ENCODE data around the gene PAPPA. TPM values are rescaled to one million over a fixed set of nuclear protein-coding genes. Genes with fewer than 3 reads are reported as not detected.

The PAPPA gene
- total RNA-seq, 2 donors from 2014 or later, result 0.37 to 0.52 TPM

- Mint-ChIP-seq H3K4me1 (no peaks in the 10 kb centered on the region), H3K27ac (no peak overlapping the region), H3K4me3 (no peak overlapping the region), H3K36me3 (ENCODE audit: low read depth) (peaks cover 2% of the 10 kb centered on the region), H3K27me3 (no peaks in the 10 kb centered on the region)
- no peaks in the 10 kb centered on the region for H3K9me3 ChIP-seq (ENCODE audit: control insufficient read depth, low read length, poor library complexity, severe bottlenecking)
- ATAC-seq, result no peak
- no peak for DNase-seq
Observed at GRCh38 chr9:116422119-116422979, 268.8 kb downstream of the PAPPA start.

GRCh38 chr9:116423149-116423548 is 269.6 kb downstream of the PAPPA start:
- ATAC-seq, result no peak
- peaks cover 2% of the 10 kb centered on the region for H3K36me3 Mint-ChIP-seq (ENCODE audit: low read depth)
- H3K27me3 Mint-ChIP-seq, result no peaks in the 10 kb centered on the region
- H3K27ac Mint-ChIP-seq, result no peak overlapping the region
- H3K4me3 Mint-ChIP-seq, result no peak overlapping the region
- no peak for DNase-seq
- no peaks in the 10 kb centered on the region for H3K4me1 Mint-ChIP-seq
- H3K9me3 ChIP-seq (ENCODE audit: control insufficient read depth, low read length, poor library complexity, severe bottlenecking), result no peaks in the 10 kb centered on the region

DNA sequence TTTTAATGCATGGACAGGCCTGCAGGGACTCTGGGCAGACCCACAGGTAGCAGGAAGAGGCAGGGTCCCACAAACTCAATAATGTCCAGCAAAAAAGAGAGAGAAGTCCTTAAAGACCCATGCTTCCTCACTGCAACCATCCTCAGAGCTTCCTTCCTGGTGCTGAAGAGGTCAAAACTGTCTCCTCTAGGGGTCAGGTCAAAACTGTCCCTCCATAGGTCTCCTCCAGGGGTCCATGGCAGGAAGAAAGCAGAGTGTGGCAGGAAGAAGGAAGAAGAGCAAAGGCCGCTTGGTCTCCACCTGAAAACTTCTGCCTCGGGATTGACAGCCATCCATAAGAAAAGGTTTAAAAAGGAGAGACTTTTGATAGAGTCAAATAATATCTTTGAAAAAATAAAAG is 271.7 kb downstream of the PAPPA start:
- no peaks in the 10 kb centered on the region for H3K9me3 ChIP-seq (ENCODE audit: control insufficient read depth, low read length, poor library complexity, severe bottlenecking)
- DNase-seq (no peak), ATAC-seq (no peak)
- no peaks in the 10 kb centered on the region for H3K36me3 Mint-ChIP-seq (ENCODE audit: low read depth)
- H3K4me3 Mint-ChIP-seq, result no peak overlapping the region
- H3K27me3 Mint-ChIP-seq, result no peaks in the 10 kb centered on the region
- H3K27ac Mint-ChIP-seq, result no peak overlapping the region
- H3K4me1 Mint-ChIP-seq, result no peaks in the 10 kb centered on the region

GRCh38 chr9:116430849-116431248 is 277.3 kb downstream of the PAPPA start:
- DNase-seq (no peak), ATAC-seq (no peak)
- Mint-ChIP-seq H3K27me3 (no peaks in the 10 kb centered on the region), H3K27ac (no peak overlapping the region), H3K36me3 (ENCODE audit: low read depth) (peaks cover 2% of the 10 kb centered on the region), H3K4me1 (no peaks in the 10 kb centered on the region), H3K4me3 (no peak overlapping the region)
- no peaks in the 10 kb centered on the region for H3K9me3 ChIP-seq (ENCODE audit: control insufficient read depth, low read length, poor library complexity, severe bottlenecking)

GRCh38 chr9:116432051-116432450 is 278.5 kb downstream of the PAPPA start:
- no peaks in the 10 kb centered on the region for H3K4me1 Mint-ChIP-seq
- H3K9me3 ChIP-seq (ENCODE audit: control insufficient read depth, low read length, poor library complexity, severe bottlenecking), result no peaks in the 10 kb centered on the region
- DNase-seq (no peak), ATAC-seq (no peak)
- no peak overlapping the region for H3K4me3 Mint-ChIP-seq
- H3K27ac Mint-ChIP-seq, result no peak overlapping the region
- H3K27me3 Mint-ChIP-seq, result no peaks in the 10 kb centered on the region
- peaks cover 2% of the 10 kb centered on the region for H3K36me3 Mint-ChIP-seq (ENCODE audit: low read depth)

GRCh38 chr9:116434314-116434713 is 280.7 kb downstream of the PAPPA start:
- no peaks in the 10 kb centered on the region for H3K9me3 ChIP-seq (ENCODE audit: control insufficient read depth, low read length, poor library complexity, severe bottlenecking)
- no peak for DNase-seq
- Mint-ChIP-seq H3K27ac (no peak overlapping the region), H3K4me1 (no peaks in the 10 kb centered on the region), H3K36me3 (ENCODE audit: low read depth) (peaks cover 2% of the 10 kb centered on the region), H3K27me3 (no peaks in the 10 kb centered on the region), H3K4me3 (no peak overlapping the region)
- ATAC-seq, result no peak

DNA sequence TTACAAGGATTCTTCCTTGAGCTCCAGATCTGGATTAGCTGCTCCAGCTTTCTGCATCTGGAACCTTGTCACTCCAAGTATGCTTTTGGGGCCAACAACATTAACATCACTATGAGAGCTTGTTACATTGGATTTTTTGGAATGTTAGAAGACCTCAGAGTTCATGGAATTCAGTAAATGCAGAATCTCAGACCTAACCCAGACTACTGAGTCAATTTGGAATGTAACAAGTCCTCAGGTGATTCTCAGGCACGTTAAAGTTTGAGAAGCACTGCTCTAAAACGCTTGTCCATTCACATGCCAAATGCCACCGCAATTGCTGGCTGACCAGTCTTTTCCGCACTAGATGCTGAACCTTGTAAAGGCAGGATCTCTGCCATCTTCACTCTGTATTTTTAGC is 282.1 kb downstream of the PAPPA start:
- no peak for DNase-seq
- H3K27ac Mint-ChIP-seq, result no peak overlapping the region
- no peaks in the 10 kb centered on the region for H3K4me1 Mint-ChIP-seq
- no peaks in the 10 kb centered on the region for H3K9me3 ChIP-seq (ENCODE audit: control insufficient read depth, low read length, poor library complexity, severe bottlenecking)
- H3K27me3 Mint-ChIP-seq, result no peaks in the 10 kb centered on the region
- ATAC-seq, result no peak
- no peak overlapping the region for H3K4me3 Mint-ChIP-seq
- H3K36me3 Mint-ChIP-seq (ENCODE audit: low read depth), result peaks cover 2% of the 10 kb centered on the region

DNA sequence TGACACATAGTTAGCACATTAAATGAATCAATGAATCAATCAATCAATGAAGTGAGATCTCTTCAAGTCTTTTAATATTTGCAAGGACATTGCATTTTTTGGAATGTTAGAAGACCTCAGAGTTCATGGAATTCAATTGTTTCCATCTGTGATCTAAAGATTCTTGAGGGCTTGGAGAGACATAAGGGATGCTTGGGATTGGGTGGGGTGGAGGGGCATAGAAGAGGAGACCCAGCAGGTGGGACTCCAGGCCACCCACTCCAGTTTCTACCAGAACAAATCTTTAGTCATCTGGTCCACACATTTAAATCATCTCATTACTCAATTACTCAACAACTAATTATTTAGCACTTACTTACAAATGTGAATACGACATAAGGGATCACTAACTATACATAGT is 282.5 kb downstream of the PAPPA start:
- DNase-seq (no peak), ATAC-seq (no peak)
- Mint-ChIP-seq H3K4me1 (no peaks in the 10 kb centered on the region), H3K27me3 (no peaks in the 10 kb centered on the region), H3K36me3 (ENCODE audit: low read depth) (peaks cover 2% of the 10 kb centered on the region), H3K27ac (no peak overlapping the region), H3K4me3 (no peak overlapping the region)
- no peaks in the 10 kb centered on the region for H3K9me3 ChIP-seq (ENCODE audit: control insufficient read depth, low read length, poor library complexity, severe bottlenecking)

GRCh38 chr9:116437411-116438370 is 284.1 kb downstream of the PAPPA start:
- ATAC-seq (no peak), DNase-seq (no peak)
- no peaks in the 10 kb centered on the region for H3K27me3 Mint-ChIP-seq
- no peaks in the 10 kb centered on the region for H3K4me1 Mint-ChIP-seq
- H3K9me3 ChIP-seq (ENCODE audit: control insufficient read depth, low read length, poor library complexity, severe bottlenecking), result no peaks in the 10 kb centered on the region
- H3K27ac Mint-ChIP-seq, result no peak overlapping the region
- H3K36me3 Mint-ChIP-seq (ENCODE audit: low read depth), result peaks cover 2% of the 10 kb centered on the region
- H3K4me3 Mint-ChIP-seq, result no peak overlapping the region

GRCh38 chr9:116442528-116442927 is 288.9 kb downstream of the PAPPA start:
- Mint-ChIP-seq H3K4me1 (no peaks in the 10 kb centered on the region), H3K4me3 (no peak overlapping the region), H3K36me3 (ENCODE audit: low read depth) (no peaks in the 10 kb centered on the region), H3K27me3 (no peaks in the 10 kb centered on the region), H3K27ac (no peak overlapping the region)
- ATAC-seq (no peak), DNase-seq (no peak)
- H3K9me3 ChIP-seq (ENCODE audit: control insufficient read depth, low read length, poor library complexity, severe bottlenecking), result no peaks in the 10 kb centered on the region

DNA sequence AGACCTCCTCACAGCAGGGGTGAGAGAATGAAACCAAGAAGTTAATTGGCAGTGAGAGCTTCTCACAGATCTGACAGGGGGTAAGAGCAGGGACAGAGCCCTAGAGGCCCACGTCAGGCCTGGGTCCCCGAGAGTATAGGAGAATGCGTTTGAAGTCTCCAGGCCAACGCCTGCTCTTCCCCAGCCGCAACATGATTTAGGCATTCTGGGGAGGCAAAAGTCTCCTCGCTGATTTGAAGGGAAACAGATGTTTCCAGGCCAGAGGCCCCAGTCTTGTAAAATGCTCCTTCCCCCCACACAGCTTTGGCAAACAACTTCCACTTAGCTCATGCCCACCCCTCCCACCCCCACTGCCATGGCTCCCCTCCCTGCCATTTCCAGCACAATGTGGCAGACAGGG is 294.3 kb downstream of the PAPPA start:
- Mint-ChIP-seq H3K27me3 (no peaks in the 10 kb centered on the region), H3K4me1 (no peaks in the 10 kb centered on the region), H3K27ac (no peak overlapping the region), H3K36me3 (ENCODE audit: low read depth) (no peaks in the 10 kb centered on the region), H3K4me3 (no peak overlapping the region)
- ATAC-seq (no peak), DNase-seq (no peak)
- H3K9me3 ChIP-seq (ENCODE audit: control insufficient read depth, low read length, poor library complexity, severe bottlenecking), result no peaks in the 10 kb centered on the region

DNA sequence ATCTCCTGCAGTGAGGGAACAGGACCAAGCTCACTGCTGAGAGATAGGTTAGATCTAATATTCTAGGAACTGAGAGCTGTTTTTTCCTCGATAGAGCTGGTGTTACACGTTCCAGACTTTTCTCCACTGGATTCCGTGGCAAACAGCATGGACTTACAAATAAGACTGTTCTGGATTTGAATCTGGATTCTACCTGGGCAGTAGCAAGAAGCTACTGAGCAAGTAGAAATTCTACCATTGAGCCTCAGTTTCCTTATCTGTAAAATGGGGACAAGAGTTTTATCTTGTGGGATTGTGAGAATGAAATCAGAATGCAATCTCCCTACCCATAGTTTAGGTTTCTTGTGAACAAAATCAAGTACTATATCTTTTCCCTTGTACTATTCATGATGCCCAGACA is 294.8 kb downstream of the PAPPA start:
- DNase-seq (no peak), ATAC-seq (no peak)
- no peaks in the 10 kb centered on the region for H3K4me1 Mint-ChIP-seq
- no peak overlapping the region for H3K27ac Mint-ChIP-seq
- no peak overlapping the region for H3K4me3 Mint-ChIP-seq
- H3K9me3 ChIP-seq (ENCODE audit: control insufficient read depth, low read length, poor library complexity, severe bottlenecking), result no peaks in the 10 kb centered on the region
- no peaks in the 10 kb centered on the region for H3K36me3 Mint-ChIP-seq (ENCODE audit: low read depth)
- no peaks in the 10 kb centered on the region for H3K27me3 Mint-ChIP-seq

- DNase-seq, result no peak
- H3K4me1 Mint-ChIP-seq, result no peaks in the 10 kb centered on the region
- H3K36me3 Mint-ChIP-seq (ENCODE audit: low read depth), result no peaks in the 10 kb centered on the region
- no peaks in the 10 kb centered on the region for H3K27me3 Mint-ChIP-seq
- no peak overlapping the region for H3K27ac Mint-ChIP-seq
- no peak for ATAC-seq
- H3K9me3 ChIP-seq (ENCODE audit: control insufficient read depth, low read length, poor library complexity, severe bottlenecking), result no peaks in the 10 kb centered on the region
- H3K4me3 Mint-ChIP-seq, result no peak overlapping the region
Observed at GRCh38 chr9:116449949-116450348, 296.4 kb downstream of the PAPPA start.

Measured in T-helper 17 cell (primary cell).